Endothelial cell of umbilical vein (primary cell): ENCODE measurements around the gene EXD3. TPM values are rescaled to one million over a fixed set of nuclear protein-coding genes. Genes with fewer than 3 reads are reported as not detected.

Experiments used
- BruUV-seq: library from RNA; stranded (reverse); fragments of 400-500 nt; replicated peaks from 2 replicates; lab custom pipeline; 2021; lab: Mats Ljungman, UMichigan
- CTCF ChIA-PET: fragments of 300-600, 350-600 bp; sonication (Branson Sonifier 250); formaldehyde crosslinking; loops from one replicate; lab custom pipeline; 2021; ENCODE audit warnings: antibody characterized with exemption, inconsistent platforms; lab: Charles Lee
- POLR2A ChIA-PET: fragments of 300-600, 350-600 bp; sonication (Branson Sonifier 250); formaldehyde crosslinking; loops from one replicate; lab custom pipeline; 2021; ENCODE audit warnings: antibody characterized with exemption, inconsistent platforms; lab: Charles Lee
- DNase-seq: peaks from one replicate; pipeline ENCODE4 v3.0.0-alpha.2; 2011; ENCODE audit warnings: low read depth, low spot score
- FAIRE-seq: peaks from 2 replicates; lab custom pipeline; 2011; peaks lifted over from hg19 to GRCh38; lab: Jason Lieb, UNC
- H2AFZ ChIP-seq: 2 replicates; pipeline ENCODE4 v1.6.0; 2012; ENCODE audit warnings: low read depth, low read length, control low read depth, inconsistent platforms
- H3K27ac ChIP-seq: 2 replicates; pipeline ENCODE4 v1.5.1; 2011; ENCODE audit warnings: low read depth, mild to moderate bottlenecking, control low read depth, low read length, moderate library complexity; ENCODE audit not compliant: insufficient read depth
- H3K27me3 ChIP-seq, 2 experiments: 2 replicates each; pipeline versions ENCODE4 v1.6.0 to v1.6.1; 2011; ENCODE audit warnings: low read length in 2 of 2, mixed read lengths in 1 of 2; ENCODE audit not compliant: control insufficient read depth in 2 of 2, insufficient read depth in 2 of 2
- H3K36me3 ChIP-seq, 2 experiments: 2 replicates in 1 of 2; 3 replicates in 1 of 2; pipeline ENCODE4 v1.5.1; 2011; ENCODE audit warnings: low read length in 2 of 2, mild to moderate bottlenecking in 1 of 2, moderate library complexity in 1 of 2; ENCODE audit not compliant: control insufficient read depth in 2 of 2, insufficient read depth in 2 of 2; ENCODE audit errors: extremely low read depth in 1 of 2
- H3K4me1 ChIP-seq: 3 replicates; pipeline ENCODE4 v1.5.1; 2011; ENCODE audit warnings: mild to moderate bottlenecking, low read length; ENCODE audit not compliant: control insufficient read depth, insufficient read depth; ENCODE audit errors: extremely low read depth
- H3K4me2 ChIP-seq: 2 replicates; pipeline ENCODE4 v1.6.1; 2011; ENCODE audit warnings: low read length, control low read depth, mixed read lengths; ENCODE audit not compliant: insufficient read depth
- H3K4me3 ChIP-seq, 3 experiments: fragments of 200-600 bp in 1 of 3; sonication (generic), shearing (Covaris generic) in 1 of 3; replicated peaks in 1 of 3; 2 replicates each; pipeline ENCODE4 v1.5.1; 2011 to 2016; ENCODE audit warnings: control low read depth in 3 of 3, low read length in 3 of 3, mild to moderate bottlenecking in 2 of 3, inconsistent platforms in 1 of 3, low read depth in 1 of 3, moderate library complexity in 1 of 3; ENCODE audit not compliant: insufficient read depth in 1 of 3
- H3K79me2 ChIP-seq: 2 replicates; pipeline ENCODE4 v1.6.0; 2012; ENCODE audit warnings: low read length, inconsistent platforms; ENCODE audit not compliant: control insufficient read depth, insufficient read depth
- H3K9ac ChIP-seq: replicated peaks from 2 replicates; pipeline ENCODE3; 2011; ENCODE audit warnings: low read length, control low read depth; ENCODE audit not compliant: insufficient read depth; ENCODE audit errors: extremely low read depth
- H3K9me1 ChIP-seq: replicated peaks from 3 replicates; pipeline ENCODE4 v1.6.0; 2011; ENCODE audit warnings: mild to moderate bottlenecking, low read length; ENCODE audit not compliant: control insufficient read depth, insufficient read depth; ENCODE audit errors: extremely low read depth
- H3K9me3 ChIP-seq: replicated peaks from 2 replicates; pipeline ENCODE4 v1.5.1; 2012; ENCODE audit warnings: low read length, inconsistent platforms; ENCODE audit not compliant: control insufficient read depth, insufficient read depth
- H4K20me1 ChIP-seq: replicated peaks from 2 replicates; pipeline ENCODE3; 2011; ENCODE audit warnings: mild to moderate bottlenecking, low read length; ENCODE audit not compliant: control insufficient read depth, insufficient read depth; ENCODE audit errors: extremely low read depth
- EZH2 ChIP-seq: IDR thresholded peaks from 2 replicates; pipeline ENCODE4 v1.6.1; 2012; ENCODE audit warnings: borderline replicate concordance, low read depth, mild to moderate bottlenecking, moderate library complexity, low read length, inconsistent platforms; ENCODE audit not compliant: severe bottlenecking
- FOS ChIP-seq: IDR thresholded peaks from 2 replicates; pipeline ENCODE4 v1.6.1; 2011; ENCODE audit warnings: mild to moderate bottlenecking, low read length, moderate library complexity, borderline replicate concordance; ENCODE audit not compliant: insufficient read depth
- MAX ChIP-seq: IDR thresholded peaks from 2 replicates; pipeline ENCODE4 v1.6.1; 2011; ENCODE audit not compliant: insufficient read depth, insufficient read length
- MYC ChIP-seq: IDR thresholded peaks from one replicate; pipeline ENCODE4 v1.6.1; 2011; ENCODE audit warnings: mild to moderate bottlenecking, low read depth, low read length
- dilution Hi-C: fragments of 300-500 bp; cut with MboI; formaldehyde crosslinking; loops from one replicate; pipeline ENCODE4 v1.15.0; 2019; ENCODE audit warnings: low sequenced_read_pairs; ENCODE audit not compliant: extremely low pct_ligation_motif_present
- intact Hi-C: fragments of 100-400 bp; cut with micrococcal nuclease; formaldehyde crosslinking; loops from one replicate; pipeline ENCODE4 v1.10.0; 2022
- polyA plus RNA-seq, 4 experiments: library from polyadenylated mRNA; depleted of rRNA in 3 of 4; stranded (reverse) in 3 of 4; unstranded in 1 of 4; fragments of >200 nt; gene quantifications; 2 replicates each; pipeline versions ENCODE4 v1.2.1 to v1.2.3, GENCODE V29; 2011 to 2012; ENCODE audit warnings: missing spikeins in 1 of 4
- total RNA-seq: library from RNA; stranded (reverse); gene quantifications from 2 replicates; pipeline ENCODE4 v1.2.3, GENCODE V29; 2021

The EXD3 gene
- total and polyA plus RNA-seq, 2 donors (not counting 3 experiments of a cell fraction or from before 2014, with no cell fraction given): 17.7 to 30.3 TPM

- Histone ChIP-seq H3K4me3 (no peak overlapping the region), H3K9me1 (no peaks in the 10 kb centered on the region), H3K36me3 (peaks cover 0 to 28% of the 10 kb centered on the region in 2 experiments), H2AFZ (no peak overlapping the region), H4K20me1 (no peaks in the 10 kb centered on the region), H3K27me3 (no peaks in the 10 kb centered on the region), H3K9ac (no peak overlapping the region), H3K9me3 (no peaks in the 10 kb centered on the region), H3K4me2 (no peak overlapping the region), H3K27ac (no peak overlapping the region), H3K79me2 (no peaks in the 10 kb centered on the region), H3K4me1 (peaks cover 22% of the 10 kb centered on the region)
- ChIA-PET CTCF (interaction anchor here (1.1 to 1.5 kb wide), 2 partner anchors 11 to 29 kb away, joined by 3 to 6 read pairs; no protein-coding TSS in a partner anchor), POLR2A (interaction anchor here (1.3 kb wide), 1 partner anchor 21 kb away, joined by 4 read pairs; no protein-coding TSS in a partner anchor)
- no TSS peak for BruUV-seq
- DNase-seq (no peak), FAIRE-seq (no peak)
- TF ChIP-seq FOS (no peak), EZH2 (no peak), MYC (no peak)
- intact Hi-C loops: no loop called here
- dilution Hi-C loops: no loop called here
Observed at GRCh38 chr9:137265496-137266161, 157.3 kb downstream of the EXD3 start.

GRCh38 chr9:137264067-137264466, 158.9 kb downstream of the EXD3 start:
- dilution Hi-C loops: no loop called here
- H3K79me2 ChIP-seq: no peaks in the 10 kb centered on the region
- H3K4me1 ChIP-seq: peaks cover 14% of the 10 kb centered on the region
- BruUV-seq: no TSS peak
- TF ChIP-seq FOS (no peak), MAX (no peak), MYC (no peak)
- no peak overlapping the region for H3K4me2 ChIP-seq
- H3K9me3 ChIP-seq: no peaks in the 10 kb centered on the region
- ChIA-PET CTCF (interaction anchor here (1.5 kb wide), 1 partner anchor 28 kb away, joined by 6 read pairs; no protein-coding TSS in a partner anchor), POLR2A (no interaction called here)
- intact Hi-C loops: no loop called here
- no peak overlapping the region for H2AFZ ChIP-seq
- H3K27me3 ChIP-seq: no peaks in the 10 kb centered on the region
- H4K20me1 ChIP-seq: no peaks in the 10 kb centered on the region
- peaks cover 0 to 27% of the 10 kb centered on the region in 2 experiments for H3K36me3 ChIP-seq
- no peaks in the 10 kb centered on the region for H3K9me1 ChIP-seq
- no peak overlapping the region for H3K4me3 ChIP-seq
- no peak for FAIRE-seq
- no peak for DNase-seq
- no peak overlapping the region for H3K9ac ChIP-seq
- H3K27ac ChIP-seq: no peak overlapping the region
